ENCODE measurements around the gene ARHGEF17. TPM values are rescaled to one million over a fixed set of nuclear protein-coding genes. Genes with fewer than 3 reads are reported as not detected.

ARHGEF17 gene
- polyA plus RNA-seq, 1 donor (not counting 4 experiments of a cell fraction or from before 2014, with no cell fraction given), result 5.1 TPM

DNA sequence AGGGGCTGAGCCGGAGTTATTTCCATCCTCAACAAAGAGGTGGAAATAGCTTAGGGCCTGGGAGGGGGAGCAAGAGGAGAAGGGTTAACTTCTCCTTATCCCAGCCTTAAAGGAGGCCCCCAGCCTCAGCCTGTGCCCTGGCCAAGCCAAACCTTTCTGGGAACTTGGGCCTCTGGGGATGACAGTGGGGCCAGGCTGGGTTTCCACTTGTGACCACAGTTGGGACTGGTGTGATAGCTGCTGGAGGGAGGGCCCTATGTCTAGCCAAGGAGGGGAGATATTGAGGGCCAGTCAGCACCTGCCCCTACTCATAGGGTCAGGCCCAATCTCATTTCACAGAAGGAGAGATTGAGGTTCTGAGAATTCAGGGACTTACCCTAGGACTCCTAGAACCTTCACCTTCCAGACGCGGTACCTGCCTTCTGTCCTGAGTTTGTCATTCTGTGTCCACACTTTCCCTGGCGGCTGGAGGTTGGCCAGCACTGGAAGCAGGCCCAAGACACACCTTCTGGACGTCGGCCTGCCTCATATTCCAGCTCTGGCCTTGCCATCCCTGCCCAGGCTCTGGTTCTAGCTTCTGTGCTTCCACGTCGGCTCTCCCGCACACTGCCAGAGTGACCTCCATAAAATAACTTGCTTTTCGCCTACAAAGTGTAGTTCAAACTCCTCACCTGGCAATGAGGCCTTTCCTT is 71.3 kb downstream of the ARHGEF17 start:
- Histone ChIP-seq H4K20me1 (ENCODE audit: control insufficient read depth, extremely low read depth, insufficient read depth, low read length) (peaks cover 14% of the 10 kb centered on the region), H3K4me2 (ENCODE audit: control insufficient read depth, extremely low read depth, insufficient read depth, low read depth, low read length) (no peak overlapping the region), H2AFZ (ENCODE audit: control insufficient read depth, low read length) (no peak overlapping the region), H3K79me2 (ENCODE audit: control insufficient read depth, insufficient read depth, low read length) (peaks cover 76% of the 10 kb centered on the region), H3K9me3 (ENCODE audit: control insufficient read depth, low read depth, low read length) (no peaks in the 10 kb centered on the region), H3K9me1 (ENCODE audit: control insufficient read depth, extremely low read depth, insufficient read depth, low read length) (peaks cover 8% of the 10 kb centered on the region), H3K9ac (ENCODE audit: control insufficient read depth, extremely low read depth, insufficient read depth, low read length) (no peak overlapping the region), H3K36me3 (ENCODE audit: control insufficient read depth in 2 of 2, extremely low read depth in 1 of 2, insufficient read depth in 2 of 2, low read length in 2 of 2) (peaks cover 1 to 6% of the 10 kb centered on the region in 2 experiments), H3K4me1 (ENCODE audit: control insufficient read depth, extremely low read depth, insufficient read depth, low read length) (peaks cover 29% of the 10 kb centered on the region), H3K4me3 (ENCODE audit: control insufficient read depth in 2 of 3, extremely low read depth in 1 of 3, insufficient read depth in 2 of 3, low read depth in 1 of 3, low read length in 3 of 3) (no peak overlapping the region), H3K27me3 (ENCODE audit: control insufficient read depth, extremely low read depth, insufficient read depth, low read length) (no peaks in the 10 kb centered on the region), H3K27ac (ENCODE audit: control insufficient read depth, insufficient read depth, low read length) (no peak overlapping the region)
- TF ChIP-seq, protein P1, sequence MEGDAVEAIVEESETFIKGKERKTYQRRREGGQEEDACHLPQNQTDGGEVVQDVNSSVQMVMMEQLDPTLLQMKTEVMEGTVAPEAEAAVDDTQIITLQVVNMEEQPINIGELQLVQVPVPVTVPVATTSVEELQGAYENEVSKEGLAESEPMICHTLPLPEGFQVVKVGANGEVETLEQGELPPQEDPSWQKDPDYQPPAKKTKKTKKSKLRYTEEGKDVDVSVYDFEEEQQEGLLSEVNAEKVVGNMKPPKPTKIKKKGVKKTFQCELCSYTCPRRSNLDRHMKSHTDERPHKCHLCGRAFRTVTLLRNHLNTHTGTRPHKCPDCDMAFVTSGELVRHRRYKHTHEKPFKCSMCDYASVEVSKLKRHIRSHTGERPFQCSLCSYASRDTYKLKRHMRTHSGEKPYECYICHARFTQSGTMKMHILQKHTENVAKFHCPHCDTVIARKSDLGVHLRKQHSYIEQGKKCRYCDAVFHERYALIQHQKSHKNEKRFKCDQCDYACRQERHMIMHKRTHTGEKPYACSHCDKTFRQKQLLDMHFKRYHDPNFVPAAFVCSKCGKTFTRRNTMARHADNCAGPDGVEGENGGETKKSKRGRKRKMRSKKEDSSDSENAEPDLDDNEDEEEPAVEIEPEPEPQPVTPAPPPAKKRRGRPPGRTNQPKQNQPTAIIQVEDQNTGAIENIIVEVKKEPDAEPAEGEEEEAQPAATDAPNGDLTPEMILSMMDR (optimal IDR thresholded peaks at IDR 0.05 in 1 of 3, IDR thresholded peaks at IDR 0.05 in 1 of 3, conservative IDR thresholded peaks at IDR 0.05 in 1 of 3; ENCODE audit: extremely low read depth in 1 of 3, insufficient read depth in 2 of 3, low read length in 3 of 3), result no peak
- TF ChIP-seq EZH2 (IDR thresholded peaks at IDR 0.05; ENCODE audit: low read length), result no peak
- dilution Hi-C loops (cut with MboI; ENCODE audit: extremely low pct_ligation_motif_present, low sequenced_read_pairs), result no loop called here
- FAIRE-seq, result no peak
- no peak for DNase-seq (ENCODE audit: low read depth, low spot score)

DNA sequence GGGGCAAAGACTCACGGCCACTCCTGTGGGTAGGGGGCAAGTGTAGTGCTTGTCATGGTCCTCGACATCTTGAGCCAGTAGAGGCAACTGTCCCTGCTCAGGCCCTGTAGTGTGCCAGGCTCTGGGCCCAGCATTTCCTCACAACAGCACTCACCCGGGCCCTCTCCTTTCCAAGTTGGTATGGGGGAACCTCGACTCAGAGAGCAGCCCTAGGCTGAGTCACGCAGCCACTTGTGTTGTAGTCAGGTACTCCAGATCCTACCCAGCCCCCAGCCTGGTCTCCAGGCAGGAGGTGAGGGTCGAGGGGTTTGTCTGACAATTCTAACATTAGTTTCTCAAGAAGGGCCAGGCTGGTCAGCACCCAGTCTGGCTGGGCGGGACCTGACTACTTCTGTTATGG is 72.3 kb downstream of the ARHGEF17 start:
- Histone ChIP-seq H3K36me3 (ENCODE audit: control insufficient read depth in 2 of 2, extremely low read depth in 1 of 2, insufficient read depth in 2 of 2, low read length in 2 of 2) (peaks cover 1 to 6% of the 10 kb centered on the region in 2 experiments), H3K27me3 (ENCODE audit: control insufficient read depth, extremely low read depth, insufficient read depth, low read length) (no peaks in the 10 kb centered on the region), H3K4me1 (ENCODE audit: control insufficient read depth, extremely low read depth, insufficient read depth, low read length) (peaks cover 32% of the 10 kb centered on the region), H3K9me1 (ENCODE audit: control insufficient read depth, extremely low read depth, insufficient read depth, low read length) (peaks cover 8% of the 10 kb centered on the region), H3K9me3 (ENCODE audit: control insufficient read depth, low read depth, low read length) (no peaks in the 10 kb centered on the region), H3K4me3 (ENCODE audit: control insufficient read depth in 2 of 3, extremely low read depth in 1 of 3, insufficient read depth in 2 of 3, low read depth in 1 of 3, low read length in 3 of 3) (no peak overlapping the region), H3K79me2 (ENCODE audit: control insufficient read depth, insufficient read depth, low read length) (peaks cover 86% of the 10 kb centered on the region), H2AFZ (ENCODE audit: control insufficient read depth, low read length) (no peak overlapping the region), H3K9ac (ENCODE audit: control insufficient read depth, extremely low read depth, insufficient read depth, low read length) (no peak overlapping the region), H4K20me1 (ENCODE audit: control insufficient read depth, extremely low read depth, insufficient read depth, low read length) (peaks cover 14% of the 10 kb centered on the region), H3K27ac (ENCODE audit: control insufficient read depth, insufficient read depth, low read length) (no peak overlapping the region), H3K4me2 (ENCODE audit: control insufficient read depth, extremely low read depth, insufficient read depth, low read depth, low read length) (no peak overlapping the region)
- TF ChIP-seq, protein P1 (optimal IDR thresholded peaks at IDR 0.05 in 1 of 3, IDR thresholded peaks at IDR 0.05 in 1 of 3, conservative IDR thresholded peaks at IDR 0.05 in 1 of 3; ENCODE audit: extremely low read depth in 1 of 3, insufficient read depth in 2 of 3, low read length in 3 of 3), result no peak
- TF ChIP-seq EZH2 (IDR thresholded peaks at IDR 0.05; ENCODE audit: low read length), result no peak
- dilution Hi-C loops (cut with MboI; ENCODE audit: extremely low pct_ligation_motif_present, low sequenced_read_pairs), result no loop called here
- DNase-seq (ENCODE audit: low read depth, low spot score) (no peak), FAIRE-seq (no peak)

Measured in keratinocyte (primary cell).